Spleen (tissue), 11 donors: ENCODE data around the gene TMED4. TPM values are rescaled to one million over a fixed set of nuclear protein-coding genes. Genes with fewer than 3 reads are reported as not detected.
A peak's percentile ranks its signal among the peaks of the same experiment; 100 is the strongest.

ENCODE experiments used
- DNase-seq: peaks from one replicate; pipeline ENCODE4 v3.0.0-alpha.2; 2020
- H3K27ac ChIP-seq, 8 donors: fragments of 200-600 bp; sonication (generic) in 7 of 8; 1 replicate in 4 of 8; 2 replicates in 4 of 8; pipeline versions ENCODE4 v1.5.0 to v1.8.0; 2016 to 2021; ENCODE audit warnings: inconsistent platforms in 4 of 8, mild to moderate bottlenecking in 4 of 8, moderate library complexity in 1 of 8
- H3K27me3 ChIP-seq, 7 donors: fragments of 200-600 bp; sonication (generic) in 6 of 7; replicated peaks in 1 of 7; 1 replicate in 4 of 7; 2 replicates in 3 of 7; pipeline versions ENCODE4 v1.5.0 to v1.8.0; 2016 to 2021; ENCODE audit warnings: inconsistent platforms in 3 of 7, mild to moderate bottlenecking in 1 of 7
- H3K36me3 ChIP-seq, 6 donors: fragments of 200-600 bp; sonication (generic) in 5 of 6; 1 replicate in 4 of 6; 2 replicates in 2 of 6; pipeline versions ENCODE4 v1.5.0 to v1.8.0; 2016 to 2021; ENCODE audit warnings: inconsistent platforms in 2 of 6
- H3K4me1 ChIP-seq, 6 donors: fragments of 200-600 bp; sonication (generic) in 5 of 6; 1 replicate in 3 of 6; 2 replicates in 3 of 6; pipeline versions ENCODE4 v1.5.0 to v1.8.0; 2016 to 2021; ENCODE audit warnings: inconsistent platforms in 3 of 6
- H3K4me3 ChIP-seq, 8 donors: fragments of 200-600 bp; sonication (generic) in 7 of 8; 1 replicate in 4 of 8; 2 replicates in 4 of 8; pipeline versions ENCODE4 v1.5.0 to v1.8.0; 2016 to 2021; ENCODE audit warnings: inconsistent platforms in 4 of 8, mild to moderate bottlenecking in 4 of 8, moderate library complexity in 2 of 8
- H3K9me3 ChIP-seq, 8 donors: fragments of 200-600 bp; sonication (generic) in 7 of 8; 1 replicate in 4 of 8; 2 replicates in 4 of 8; pipeline versions ENCODE4 v1.5.0 to v1.8.0; 2016 to 2021; ENCODE audit warnings: inconsistent platforms in 4 of 8
- CTCF ChIP-seq, 11 experiments: fragments of 200-600 bp in 7 of 11; fragments of 450-650 bp in 4 of 11; sonication (generic) in 4 of 11; IDR thresholded peaks in 8 of 11; conservative IDR thresholded peaks in 3 of 11; 1 replicate in 7 of 11; 2 replicates in 4 of 11; pipeline versions ENCODE4 v1.4.0 to v1.8.0; 2016 to 2021; ENCODE audit warnings: antibody characterized with exemption in 11 of 11, inconsistent platforms in 4 of 11, mild to moderate bottlenecking in 1 of 11
- POLR2A ChIP-seq, 3 donors: fragments of 450-650 bp; IDR thresholded peaks; one replicate each; pipeline ENCODE4 v1.5.1; 2017; ENCODE audit warnings: antibody characterized with exemption in 3 of 3, mild to moderate bottlenecking in 1 of 3
- POLR2AphosphoS5 ChIP-seq, 3 donors: sonication (generic); formaldehyde crosslinking; IDR thresholded peaks; one replicate each; pipeline ENCODE4 v1.5.1; 2017; ENCODE audit warnings: antibody characterized with exemption in 3 of 3
- WGBS, 5 donors: extraction: QIAGEN DNeasy Blood & Tissue Kit in 3 of 5; methylation state at CpG; one replicate each; pipeline versions ENCODE4 v1.1.5 to v1.1.7; 2013 to 2018; 5-methylcytosine and 5-hydroxymethylcytosine counted together
- intact Hi-C: fragments of 100-400 bp; cut with DNase I; formaldehyde crosslinking; loops from one replicate; pipeline ENCODE4 v1.15.0; 2023; ENCODE audit warnings: low total_unique reads
- polyA plus RNA-seq, 3 donors: library from polyadenylated mRNA; stranded (reverse); fragments of 200-250 nt; gene quantifications; one replicate each; pipeline ENCODE4 v1.2.1, GENCODE V29; 2013
- total RNA-seq, 7 donors: library from RNA; depleted of rRNA in 3 of 7; stranded (reverse); fragments of >200 nt in 3 of 7; fragmentation: NEBNext Ultra II Directional in 4 of 7; extraction: Animal tissue kit (Norgen Biotek cat#: 25700) in 4 of 7; gene quantifications; one replicate each; pipeline versions ENCODE4 v1.1.0 to v1.2.1, GENCODE V29; 2016 to 2021
- donor health status: healthy with polysubstance abuse.
- donor health status: DM: no; HTN: no; CAD: no; lungs with moderate emphysema.
- donor health status: DM: no; HTN: no; CAD: no.
- donor health status: Bipolar disorder and iron deficiency.
- donor health status: healthy.
- donor health status: DM: no; HTN: no; CAD: no.
- donor health status: DM: yes; HTN: yes; CAD: no.

The TMED4 gene
- total and polyA plus RNA-seq, 10 donors, result 26.1 to 105 (median 59.6) TPM

- H3K4me3 ChIP-seq, result peak overlapping the region; percentile 58 to 86 (median 68)
- WGBS, 5 donors, result 46 to 49% (median 47%) methylated on average over 35 of the region's 35 CpGs
- TF ChIP-seq POLR2AphosphoS5 (IDR thresholded peaks at IDR 0.05), result no peak
- no peak for TF ChIP-seq POLR2A (IDR thresholded peaks at IDR 0.05)
- no peak for TF ChIP-seq CTCF (IDR thresholded peaks at IDR 0.05 in 8 of 11, conservative IDR thresholded peaks at IDR 0.05 in 3 of 11)
- H3K36me3 ChIP-seq, result peaks cover 0 to 12% (median 0%) of the 10 kb centered on the region in 6 donors
- no peaks in the 10 kb centered on the region for H3K27me3 ChIP-seq
- peaks cover 26 to 72% (median 49%) of the 10 kb centered on the region in 6 donors for H3K4me1 ChIP-seq
- peak overlapping the region; percentile 97 to 100 (median 99) for H3K27ac ChIP-seq
- DNase-seq, result no peak
- intact Hi-C loops, result loop anchor here (10.0 kb wide), 1 partner anchor 137 kb away; the partner anchor contains the start of gene ZMIZ2
- no peaks in the 10 kb centered on the region for H3K9me3 ChIP-seq
Observed at GRCh38 chr7:44607141-44608068, 25.4 kb upstream of the TMED4 start.

GRCh38 chr7:44606341-44607140 is 24.5 kb upstream of the TMED4 start, which contains the start of gene OGDH:
Gene OGDH (plus strand): TSS chr7:44606627. CDS start chr7:44624344, 17,717 bp downstream.
- intact Hi-C loops, result loop anchor here (10.0 kb wide), 1 partner anchor 138 kb away; the partner anchor contains the start of gene ZMIZ2
- 0 to 1% (median 0%) methylated on average over 41 to 93 of the region's 93 CpGs for WGBS, 5 donors

GRCh38 chr7:44604941-44605340 is 22.9 kb upstream of the TMED4 start:
- Histone ChIP-seq H3K27ac (peak overlapping the region in 6 of 8 donors; percentile 97 to 100 (median 99)), H3K36me3 (peaks cover 0 to 7% (median 0%) of the 10 kb centered on the region in 6 donors), H3K27me3 (no peaks in the 10 kb centered on the region), H3K9me3 (no peaks in the 10 kb centered on the region), H3K4me3 (peak overlapping the region in 1 of 8 donors; percentile 79), H3K4me1 (peaks cover 26 to 48% (median 43%) of the 10 kb centered on the region in 6 donors)
- no peak for DNase-seq
- intact Hi-C loops, result loop anchor here (10.0 kb wide), 1 partner anchor 140 kb away; the partner anchor contains the start of gene ZMIZ2
- 43 to 71% (median 59%) methylated on average over 2 of the region's 2 CpGs for WGBS, 5 donors
- TF ChIP-seq POLR2A (IDR thresholded peaks at IDR 0.05) (no peak), POLR2AphosphoS5 (IDR thresholded peaks at IDR 0.05) (no peak), CTCF (IDR thresholded peaks at IDR 0.05 in 8 of 11, conservative IDR thresholded peaks at IDR 0.05 in 3 of 11) (no peak)

More at GRCh38 chr7:44606341-44607140, 24.5 kb upstream of the TMED4 start, which contains the start of gene OGDH:
- Histone ChIP-seq H3K27me3 (no peaks in the 10 kb centered on the region), H3K36me3 (peaks cover 0 to 12% (median 0%) of the 10 kb centered on the region in 6 donors), H3K4me1 (peaks cover 26 to 63% (median 48%) of the 10 kb centered on the region in 6 donors), H3K9me3 (no peaks in the 10 kb centered on the region), H3K27ac (peak within 1 kb of the TSS; percentile 97 to 100 (median 99)), H3K4me3 (peak within 1 kb of the TSS; percentile 58 to 86 (median 68))
- peak; percentile 100 for DNase-seq
- TF ChIP-seq CTCF (IDR thresholded peaks at IDR 0.05 in 8 of 11, conservative IDR thresholded peaks at IDR 0.05 in 3 of 11), result peak in 2 of 11 experiments; percentile 5 to 20
- TF ChIP-seq POLR2A (IDR thresholded peaks at IDR 0.05), result peak in 2 of 3 donors; percentile 16 to 77
- TF ChIP-seq POLR2AphosphoS5 (IDR thresholded peaks at IDR 0.05), result peak; percentile 99
